HFFc6 (cell line): Measurements from ENCODE around the gene DDX41. TPM values are rescaled to one million over a fixed set of nuclear protein-coding genes. Genes with fewer than 3 reads are reported as not detected.

Source experiments
- DNase-seq: peaks from one replicate; pipeline ENCODE4 v3.0.0-alpha.2; 2018
- H3K27ac Mint-ChIP-seq: 2 replicates; pipeline ENCODE4 v1.8.0; 2020; ENCODE audit warnings: mild to moderate bottlenecking, mixed read lengths
- H3K27me3 Mint-ChIP-seq: 2 replicates; pipeline ENCODE4 v1.8.0; 2021; ENCODE audit warnings: mild to moderate bottlenecking, moderate library complexity, mixed read lengths; ENCODE audit not compliant: insufficient read depth
- H3K36me3 Mint-ChIP-seq: 2 replicates; pipeline ENCODE4 v1.8.0; 2021; ENCODE audit warnings: low read depth, mixed read lengths
- H3K4me1 Mint-ChIP-seq: 2 replicates; pipeline ENCODE4 v1.8.0; 2020; ENCODE audit warnings: low read depth, mixed read lengths
- H3K4me3 Mint-ChIP-seq: 2 replicates; pipeline ENCODE4 v1.8.0; 2020; ENCODE audit warnings: mild to moderate bottlenecking, moderate library complexity, mixed read lengths
- H3K9me3 Mint-ChIP-seq: 2 replicates; pipeline ENCODE4 v1.8.0; 2020; ENCODE audit warnings: mild to moderate bottlenecking, mixed read lengths
- total RNA-seq, 6 experiments: library from RNA; stranded (reverse); fragmentation: NEBNext Ultra II Directional; extraction: Animal tissue kit (Norgen Biotek cat#: 25700); gene quantifications; 2 replicates in 1 of 6; 3 replicates in 5 of 6; pipeline ENCODE4 v1.2.3, GENCODE V29; 2021
- TF ChIP-seq, protein P1 (sequence below): fragments of 200-600 bp; sonication (generic); IDR thresholded peaks from 2 replicates; pipeline ENCODE4 v1.5.0; 2021; ENCODE audit warnings: antibody characterized with exemption, mild to moderate bottlenecking

The DDX41 gene
- total RNA-seq, 6 experiments from 2014 or later: 83.8 to 105 (median 98.5) TPM

DNA sequence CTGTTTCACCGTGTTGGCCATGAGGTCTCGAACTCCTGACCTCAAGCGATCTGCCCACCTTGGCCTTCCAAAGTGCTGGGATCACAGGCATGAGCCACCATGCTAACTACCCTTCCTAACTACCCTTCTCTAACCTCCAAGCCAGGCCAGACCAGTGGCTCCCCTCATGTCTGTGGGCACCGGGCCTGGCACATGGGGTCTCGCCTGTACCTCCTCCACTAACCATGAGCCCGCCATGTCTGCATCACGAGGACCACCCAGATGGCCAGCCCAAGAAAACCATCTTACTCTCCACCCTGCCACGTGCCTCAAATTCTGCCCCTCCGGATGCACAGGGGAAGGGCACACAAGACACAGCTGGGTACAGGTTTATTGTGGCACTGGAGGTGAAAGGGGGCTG lies 33.7 kb downstream of the DDX41 start:
- Mint-ChIP-seq H3K27ac (peak overlapping the region; percentile 75), H3K27me3 (peaks cover 55% of the 10 kb centered on the region), H3K4me1 (peaks cover 72% of the 10 kb centered on the region), H3K9me3 (peaks cover 10% of the 10 kb centered on the region), H3K4me3 (peak overlapping the region; percentile 63; the same call in 1 of the 2 replicates), H3K36me3 (peaks cover 56% of the 10 kb centered on the region)
- TF ChIP-seq, protein P1, sequence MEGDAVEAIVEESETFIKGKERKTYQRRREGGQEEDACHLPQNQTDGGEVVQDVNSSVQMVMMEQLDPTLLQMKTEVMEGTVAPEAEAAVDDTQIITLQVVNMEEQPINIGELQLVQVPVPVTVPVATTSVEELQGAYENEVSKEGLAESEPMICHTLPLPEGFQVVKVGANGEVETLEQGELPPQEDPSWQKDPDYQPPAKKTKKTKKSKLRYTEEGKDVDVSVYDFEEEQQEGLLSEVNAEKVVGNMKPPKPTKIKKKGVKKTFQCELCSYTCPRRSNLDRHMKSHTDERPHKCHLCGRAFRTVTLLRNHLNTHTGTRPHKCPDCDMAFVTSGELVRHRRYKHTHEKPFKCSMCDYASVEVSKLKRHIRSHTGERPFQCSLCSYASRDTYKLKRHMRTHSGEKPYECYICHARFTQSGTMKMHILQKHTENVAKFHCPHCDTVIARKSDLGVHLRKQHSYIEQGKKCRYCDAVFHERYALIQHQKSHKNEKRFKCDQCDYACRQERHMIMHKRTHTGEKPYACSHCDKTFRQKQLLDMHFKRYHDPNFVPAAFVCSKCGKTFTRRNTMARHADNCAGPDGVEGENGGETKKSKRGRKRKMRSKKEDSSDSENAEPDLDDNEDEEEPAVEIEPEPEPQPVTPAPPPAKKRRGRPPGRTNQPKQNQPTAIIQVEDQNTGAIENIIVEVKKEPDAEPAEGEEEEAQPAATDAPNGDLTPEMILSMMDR: no peak
- no peak for DNase-seq

DNA sequence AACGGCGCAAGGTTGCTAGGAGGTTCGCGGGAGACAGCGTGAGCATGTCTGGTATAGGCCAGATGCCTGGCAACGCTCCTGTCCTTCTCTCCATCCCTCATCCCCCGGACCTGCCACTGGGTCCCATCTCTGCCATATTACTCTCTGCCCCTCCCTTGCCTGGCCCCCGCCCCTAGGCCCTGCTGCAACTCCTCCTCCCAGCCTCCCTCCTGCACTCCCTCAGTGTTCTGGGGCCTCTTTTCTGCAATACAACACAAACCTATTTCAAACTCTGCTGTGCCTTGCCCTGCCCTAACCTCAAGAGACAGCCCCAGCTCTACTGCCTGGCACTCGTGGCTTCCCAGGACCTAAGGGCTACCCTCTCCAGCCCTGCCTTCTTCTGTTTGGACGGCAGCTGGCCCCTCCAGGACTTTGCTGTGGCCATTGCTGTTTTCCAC lies 34.4 kb downstream of the DDX41 start:
- Mint-ChIP-seq H3K4me3 (peak overlapping the region; percentile 63; the same call in 1 of the 2 replicates), H3K27me3 (peaks cover 61% of the 10 kb centered on the region), H3K36me3 (peaks cover 53% of the 10 kb centered on the region), H3K4me1 (peaks cover 78% of the 10 kb centered on the region), H3K9me3 (peaks cover 14% of the 10 kb centered on the region), H3K27ac (peak overlapping the region; percentile 75)
- DNase-seq: no peak
- TF ChIP-seq, protein P1: no peak

- Mint-ChIP-seq H3K4me1 (peaks cover 82% of the 10 kb centered on the region), H3K9me3 (peaks cover 14% of the 10 kb centered on the region), H3K36me3 (peaks cover 39% of the 10 kb centered on the region), H3K27ac (peak overlapping the region; percentile 83), H3K27me3 (peaks cover 76% of the 10 kb centered on the region), H3K4me3 (peak overlapping the region; percentile 48; the same call in 1 of the 2 replicates)
- no peak for DNase-seq
- TF ChIP-seq, protein P1: no peak
Measured at GRCh38 chr5:177479774-177480173, 37.0 kb downstream of the DDX41 start.

DNA sequence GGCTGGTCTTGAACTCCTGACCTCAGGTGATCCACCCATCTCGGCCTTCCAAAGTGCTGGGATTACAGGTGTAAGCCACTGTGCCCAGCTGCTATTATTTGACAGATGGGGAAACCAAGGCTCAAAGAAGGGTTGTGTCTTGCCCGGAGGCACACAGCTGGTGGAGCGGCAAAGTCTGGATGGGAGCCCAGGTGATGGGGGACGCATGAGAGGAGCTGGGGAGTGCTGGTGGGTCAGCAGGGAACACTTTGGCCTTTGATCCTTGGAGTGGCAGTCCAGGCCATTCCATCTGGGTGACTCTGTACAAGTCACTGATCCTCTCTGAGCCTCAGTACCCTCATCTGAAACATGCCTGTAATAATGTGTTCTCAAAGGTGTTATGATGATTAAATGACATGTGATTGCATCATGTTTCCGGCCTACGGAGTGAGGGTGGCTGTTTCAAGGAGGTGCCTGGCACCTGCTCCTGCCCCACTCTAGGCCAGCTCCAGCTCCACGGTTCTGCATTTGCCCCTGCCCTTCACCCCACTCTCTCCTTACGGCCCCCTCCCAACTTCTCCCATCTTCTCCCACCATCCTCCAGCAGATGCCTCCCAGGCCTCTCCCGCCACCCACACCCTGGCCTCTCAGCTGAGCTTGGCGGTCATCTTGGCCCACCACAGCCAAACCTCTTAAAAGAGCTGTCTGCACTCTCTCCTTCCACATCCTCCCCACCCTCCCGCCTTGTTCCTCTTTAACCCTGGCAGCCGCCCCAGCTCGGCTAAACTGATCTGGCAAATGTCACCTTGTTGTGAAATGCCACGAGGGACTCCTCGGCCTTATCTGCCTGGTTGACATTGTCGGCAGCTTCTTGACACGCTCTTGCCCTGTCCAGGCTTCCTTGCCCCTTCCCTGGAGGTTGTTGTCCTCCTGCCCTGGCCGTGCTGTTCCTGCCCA lies 37.8 kb downstream of the DDX41 start:
- H3K36me3 Mint-ChIP-seq: peaks cover 31% of the 10 kb centered on the region
- H3K4me3 Mint-ChIP-seq: peak overlapping the region; percentile 48; the same call in 1 of the 2 replicates
- peaks cover 14% of the 10 kb centered on the region for H3K9me3 Mint-ChIP-seq
- TF ChIP-seq, protein P1: no peak
- DNase-seq: no peak
- H3K27me3 Mint-ChIP-seq: peaks cover 76% of the 10 kb centered on the region
- H3K4me1 Mint-ChIP-seq: peaks cover 82% of the 10 kb centered on the region
- H3K27ac Mint-ChIP-seq: peak overlapping the region; percentile 83

GRCh38 chr5:177477701-177478477 lies 38.9 kb downstream of the DDX41 start:
- TF ChIP-seq, protein P1: no peak
- Mint-ChIP-seq H3K9me3 (peaks cover 14% of the 10 kb centered on the region; the same call in 1 of the 2 replicates), H3K27me3 (peaks cover 71% of the 10 kb centered on the region), H3K27ac (peak overlapping the region; percentile 83), H3K4me3 (peak overlapping the region; percentile 48; the same call in 1 of the 2 replicates), H3K36me3 (peaks cover 22% of the 10 kb centered on the region), H3K4me1 (peaks cover 74% of the 10 kb centered on the region)
- no peak for DNase-seq
